Smooth muscle cell of the brain vasculature (primary cell): ENCODE data around the gene PROX1.

Experiments
- DNase-seq: peaks from one replicate; pipeline ENCODE4 v3.0.0-alpha.2; 2012; ENCODE audit warnings: low read depth, low spot score

PROX1 gene

GRCh38 chr1:213997772-213998107 lies 10.0 kb downstream of the PROX1 start:
- no peak for DNase-seq

DNA sequence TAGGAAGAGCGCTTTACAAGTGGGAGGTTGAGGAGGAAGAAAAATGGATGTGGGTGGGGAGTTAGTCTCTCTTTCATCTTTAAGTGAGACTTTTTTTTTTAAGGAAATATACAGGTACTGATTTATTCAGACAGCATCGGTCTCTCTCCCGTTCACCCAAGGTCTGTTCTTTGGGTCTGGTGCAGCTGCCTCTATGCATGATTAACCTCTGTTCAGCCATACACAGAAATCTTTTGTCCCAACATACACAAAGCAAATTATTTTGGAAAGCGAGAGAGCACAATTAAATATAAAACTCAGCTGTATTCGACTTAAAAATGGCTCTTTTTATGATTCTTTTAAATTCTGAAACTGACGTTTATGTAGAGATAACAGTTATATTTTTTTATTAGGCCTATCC lies 11.0 kb downstream of the PROX1 start:
- DNase-seq: no peak

- DNase-seq: no peak
These were observed 12.0 kb downstream of the PROX1 start for GRCh38 chr1:213999732-214000131.

- DNase-seq: no peak
These were observed 14.3 kb downstream of the PROX1 start for GRCh38 chr1:214002060-214002459.

GRCh38 chr1:214002472-214002871 lies 14.7 kb downstream of the PROX1 start:
- DNase-seq: no peak

- DNase-seq: no peak
These were observed 15.5 kb downstream of the PROX1 start for GRCh38 chr1:214003233-214003632.

GRCh38 chr1:214004014-214004413 lies 16.2 kb downstream of the PROX1 start:
- DNase-seq: no peak

DNA sequence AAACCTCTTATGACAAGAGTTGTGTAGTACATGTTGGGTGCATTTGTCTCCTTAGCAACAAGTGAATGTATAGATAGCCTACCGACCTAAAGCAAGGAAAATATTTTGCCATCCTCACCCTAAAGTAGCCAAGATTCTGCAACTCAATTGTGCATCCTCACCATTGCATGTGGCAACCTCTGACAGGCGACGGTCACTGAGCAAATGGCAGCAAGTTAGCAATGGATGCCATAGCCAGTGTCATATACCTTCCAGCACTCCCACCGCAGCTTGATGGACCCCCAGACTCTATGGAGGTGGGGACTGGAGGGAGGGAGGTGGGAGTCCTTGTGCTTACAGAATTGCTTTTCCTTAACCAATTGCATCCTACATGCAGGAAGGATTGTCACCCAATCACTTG lies 17.0 kb downstream of the PROX1 start:
- DNase-seq: no peak

GRCh38 chr1:214005708-214006107 lies 17.9 kb downstream of the PROX1 start:
- DNase-seq: no peak

GRCh38 chr1:214006845-214007244 lies 19.1 kb downstream of the PROX1 start:
- no peak for DNase-seq

DNA sequence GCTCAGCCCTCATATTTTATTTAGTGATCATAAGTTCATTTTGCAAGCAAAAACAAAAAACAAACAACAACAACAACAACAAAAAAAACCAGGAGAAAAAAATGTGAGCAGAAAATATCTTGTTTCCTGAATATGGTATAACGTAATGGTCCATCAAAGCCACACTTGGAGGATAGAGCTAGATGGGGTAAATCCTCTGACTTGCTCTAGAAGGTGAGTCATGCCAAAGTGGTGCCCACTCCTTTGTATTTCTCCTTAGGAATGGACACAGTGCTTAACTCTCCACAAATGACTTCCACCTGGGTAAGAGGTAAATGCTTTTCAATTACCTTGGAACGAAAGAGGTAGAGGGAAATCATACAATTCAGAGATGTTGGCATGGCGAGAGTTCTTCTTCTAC lies 20.6 kb downstream of the PROX1 start:
- no peak for DNase-seq

GRCh38 chr1:214008791-214009422 lies 21.1 kb downstream of the PROX1 start:
- DNase-seq: no peak

GRCh38 chr1:214009423-214010196 lies 21.8 kb downstream of the PROX1 start:
- DNase-seq: no peak

GRCh38 chr1:214010197-214010573 lies 22.4 kb downstream of the PROX1 start:
- DNase-seq: no peak

- DNase-seq: no peak
These were observed 22.9 kb downstream of the PROX1 start for GRCh38 chr1:214010717-214011116.

DNA sequence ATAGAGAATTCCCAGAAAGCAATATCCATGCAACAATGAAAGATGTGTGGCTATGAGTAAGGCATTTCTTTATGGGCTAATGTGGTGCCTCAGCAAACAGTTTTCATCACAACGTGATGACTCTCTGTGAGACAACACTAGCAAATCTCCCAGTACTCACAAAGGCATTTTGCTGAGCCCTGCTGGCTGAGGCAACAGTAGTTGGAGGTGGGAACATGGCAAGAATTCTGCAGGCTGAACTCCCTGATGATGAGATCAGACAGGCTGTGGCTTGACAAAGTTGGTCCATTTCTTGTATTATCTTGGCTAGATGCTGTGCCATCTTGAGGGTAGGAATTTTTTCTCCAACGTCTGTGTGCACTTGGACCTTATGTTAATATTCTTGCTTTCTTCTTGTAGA lies 24.6 kb downstream of the PROX1 start:
- DNase-seq: no peak

DNA sequence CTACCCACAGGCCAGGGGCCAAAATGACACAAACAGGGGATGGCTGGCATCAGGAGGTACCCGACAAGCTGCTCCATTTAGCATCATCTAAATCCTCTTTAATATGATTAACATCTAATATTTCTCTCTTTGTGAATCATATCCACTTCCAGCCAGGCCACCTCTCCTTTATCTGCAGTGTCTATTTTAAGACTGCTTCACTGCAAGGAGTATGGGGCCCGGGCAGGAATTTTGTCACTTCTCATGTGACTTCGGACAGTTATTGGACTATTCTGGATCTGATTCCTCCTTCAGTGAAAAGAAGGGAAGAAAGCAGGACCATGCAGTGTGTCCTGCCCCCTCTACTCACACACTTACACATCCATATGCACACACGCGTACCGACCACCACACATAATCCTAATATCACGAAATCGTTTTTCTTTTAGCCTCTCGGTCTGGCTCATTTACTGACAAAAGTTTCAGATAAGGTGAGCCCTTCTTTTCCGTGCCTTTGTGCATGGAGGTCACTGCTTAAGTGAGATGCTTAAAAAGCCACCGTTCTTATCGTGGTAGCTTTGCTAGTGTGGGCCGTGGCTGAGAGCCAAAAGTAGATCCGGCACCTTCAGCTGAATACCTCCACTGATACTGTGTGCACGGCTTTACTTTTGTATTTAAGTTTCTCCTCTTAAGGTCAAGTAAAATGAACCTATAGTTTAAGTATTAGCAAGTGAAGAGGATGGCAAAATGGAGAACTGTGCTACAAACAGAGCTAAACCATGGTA lies 26.0 kb downstream of the PROX1 start:
- DNase-seq: no peak

- no peak for DNase-seq
These were observed 27.0 kb downstream of the PROX1 start for GRCh38 chr1:214014730-214015129.

DNA sequence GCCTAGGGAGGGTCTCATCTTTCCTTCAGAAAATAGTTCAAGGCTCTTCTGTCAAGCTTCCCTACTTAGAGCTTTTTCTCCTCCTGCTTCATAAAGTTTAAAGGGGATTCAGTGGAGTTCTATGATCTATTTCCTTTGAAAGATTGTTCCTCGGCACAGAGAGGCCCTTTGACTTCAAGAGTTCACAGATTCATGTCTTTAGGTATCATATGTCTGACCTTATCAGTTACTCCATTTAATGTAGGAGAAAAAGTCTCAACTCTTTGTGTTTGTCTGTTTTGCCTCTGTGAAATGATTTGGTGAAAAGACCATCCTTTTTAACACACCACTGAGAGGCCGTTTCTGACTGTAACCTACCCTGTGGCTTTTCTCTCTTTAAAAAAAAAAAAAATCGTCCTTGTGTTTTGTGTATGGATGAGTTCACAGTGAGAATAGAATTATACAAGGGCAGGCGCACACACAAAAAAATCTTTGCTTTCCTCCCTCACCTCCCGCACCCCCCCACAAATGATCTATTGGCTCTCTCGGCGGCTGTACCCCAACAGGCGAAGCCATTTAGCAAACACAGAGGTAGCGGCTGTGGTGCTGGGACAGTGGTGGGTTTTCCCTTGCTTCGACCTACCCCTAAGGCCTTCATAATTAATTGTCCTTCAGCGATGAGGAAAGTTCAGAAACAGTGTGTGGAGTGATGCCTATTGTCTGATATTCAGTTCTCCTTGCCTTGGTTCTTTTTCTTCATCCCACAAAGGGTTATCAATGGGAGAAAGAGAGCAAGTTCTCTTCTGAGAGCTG lies 29.6 kb downstream of the PROX1 start:
- no peak for DNase-seq

DNA sequence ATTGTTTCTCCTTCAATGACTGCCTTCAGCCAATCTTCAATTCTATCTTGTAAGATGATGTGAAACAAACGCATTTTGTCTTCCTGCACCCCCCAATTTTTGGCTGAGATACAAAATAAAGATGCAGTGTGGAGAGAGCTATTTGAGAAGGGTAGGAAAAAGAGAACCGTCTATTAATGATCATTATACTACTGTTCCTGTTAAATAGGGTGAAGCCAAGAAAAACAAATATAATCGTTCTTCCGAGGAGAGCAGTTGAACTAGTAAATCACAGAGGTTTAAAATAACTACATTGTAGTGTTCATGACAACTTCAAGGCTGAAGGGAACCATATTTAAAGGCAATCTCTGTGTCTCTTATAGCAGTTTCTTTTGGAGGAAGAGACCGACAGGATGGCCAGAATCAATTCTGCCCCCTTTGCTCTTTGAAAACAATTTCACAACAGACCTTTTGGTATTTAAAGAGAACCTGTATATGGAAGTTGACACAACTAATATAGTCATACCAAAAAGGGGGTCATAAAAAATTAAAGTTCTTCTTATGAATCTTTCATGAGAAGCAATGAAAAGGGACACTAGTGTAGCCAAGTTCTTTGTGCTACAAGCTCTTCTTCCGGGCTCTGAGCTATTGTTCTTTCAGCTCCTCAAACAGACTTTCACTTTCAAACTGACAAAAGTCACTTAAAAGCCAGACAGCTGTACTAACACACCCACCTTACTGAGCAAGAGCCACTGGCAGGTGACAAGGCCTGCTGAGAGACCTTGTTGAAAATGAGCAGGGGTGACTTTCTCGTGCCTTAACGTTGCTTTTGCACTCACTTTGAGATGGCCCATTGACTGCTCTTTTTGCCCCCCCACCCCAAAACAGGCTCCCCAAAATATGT lies 30.9 kb downstream of the PROX1 start:
- no peak for DNase-seq

DNA sequence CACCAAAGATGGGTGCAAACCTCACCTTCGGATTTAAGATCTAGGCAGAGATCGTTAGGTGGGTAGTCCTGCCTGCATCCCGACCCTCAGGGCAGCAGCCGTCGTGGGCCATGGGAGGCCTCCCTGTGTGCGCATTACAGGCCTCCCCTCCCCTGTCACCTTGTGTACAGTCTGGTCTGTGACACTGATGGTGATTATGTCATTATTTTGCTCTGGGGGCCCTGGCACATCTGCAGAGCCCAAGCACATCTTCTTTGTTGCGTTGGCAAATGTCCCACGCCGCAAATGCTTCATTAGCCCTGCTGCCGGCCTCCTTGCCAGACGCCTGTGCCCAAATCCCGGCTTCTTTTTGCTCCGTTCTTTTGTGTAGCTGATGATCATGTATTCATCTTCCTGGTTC lies 31.7 kb downstream of the PROX1 start:
- DNase-seq: no peak
